GM18867 (cell line): Measurements from ENCODE around the gene FHL2.

Experiments used
- ATAC-seq: cut with Tn5 transposase; IDR thresholded peaks from one replicate; pipeline ENCODE4 v1.9.1; 2021; ENCODE audit warnings: mild to moderate bottlenecking, moderate library complexity; ENCODE audit not compliant: unreplicated experiment

Gene FHL2

DNA sequence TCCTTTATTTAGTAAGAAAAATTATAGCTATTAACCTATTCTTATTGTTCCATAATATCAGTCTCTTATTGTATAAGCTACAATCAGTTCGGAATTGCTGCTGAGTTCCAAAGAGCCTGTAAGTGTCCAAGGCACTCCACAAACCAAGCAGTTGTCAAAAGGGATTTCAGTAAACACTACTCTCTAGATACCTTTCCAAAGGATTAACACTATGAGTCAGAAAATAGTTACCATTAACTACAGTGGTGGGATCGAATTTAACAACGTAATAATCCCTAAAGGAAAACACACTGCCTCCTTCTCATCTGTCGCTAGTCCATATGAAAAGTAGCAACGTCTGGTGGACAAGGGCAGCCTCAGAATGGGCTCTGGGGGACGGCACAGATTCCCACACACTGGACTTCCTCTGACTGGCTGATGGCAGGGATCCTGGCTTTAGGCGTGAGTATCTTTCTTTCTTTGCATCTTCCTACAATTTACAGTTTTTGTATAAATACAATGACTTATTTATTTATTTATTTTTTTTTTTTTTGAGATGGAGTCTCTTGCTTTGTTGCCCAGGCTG lies 78.1 kb downstream of the FHL2 start:
- no peak for ATAC-seq

DNA sequence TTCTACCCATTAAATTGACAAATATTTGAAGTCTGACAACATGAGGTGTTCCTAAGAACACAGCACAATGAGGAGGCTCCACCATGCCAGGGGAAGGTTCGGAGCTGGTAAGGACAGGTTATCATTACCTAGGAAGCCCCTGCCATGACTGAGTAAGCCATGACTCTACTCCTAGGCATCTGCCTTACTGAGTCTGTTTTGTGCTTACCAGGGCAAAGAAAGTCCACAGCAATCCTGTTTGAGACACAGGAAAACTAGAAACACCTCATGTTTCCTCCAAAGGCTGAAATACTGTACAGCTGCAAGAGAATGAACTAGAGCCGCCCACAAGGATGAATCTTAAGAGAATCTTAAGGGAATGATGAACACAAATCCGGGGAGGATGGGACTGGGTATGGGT lies 80.9 kb downstream of the FHL2 start:
- no peak for ATAC-seq

DNA sequence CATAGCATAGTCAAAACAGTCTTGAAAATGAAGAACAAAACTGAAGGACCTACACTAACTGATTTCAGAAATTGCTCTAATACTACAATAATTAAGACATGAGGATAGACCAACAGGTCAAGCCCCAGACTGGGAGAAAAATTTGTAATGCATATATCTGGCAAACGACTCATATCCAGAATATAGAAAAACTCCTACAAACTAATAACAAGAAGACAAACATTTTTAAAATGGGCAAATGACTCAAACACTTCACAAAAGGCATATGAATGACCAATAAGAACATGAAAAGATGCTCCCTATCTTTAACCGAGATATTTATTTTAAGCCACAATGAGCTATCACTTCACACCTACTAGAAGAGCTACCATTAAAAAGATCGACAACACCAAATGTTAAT lies 83.5 kb downstream of the FHL2 start:
- peak; percentile 74 for ATAC-seq

DNA sequence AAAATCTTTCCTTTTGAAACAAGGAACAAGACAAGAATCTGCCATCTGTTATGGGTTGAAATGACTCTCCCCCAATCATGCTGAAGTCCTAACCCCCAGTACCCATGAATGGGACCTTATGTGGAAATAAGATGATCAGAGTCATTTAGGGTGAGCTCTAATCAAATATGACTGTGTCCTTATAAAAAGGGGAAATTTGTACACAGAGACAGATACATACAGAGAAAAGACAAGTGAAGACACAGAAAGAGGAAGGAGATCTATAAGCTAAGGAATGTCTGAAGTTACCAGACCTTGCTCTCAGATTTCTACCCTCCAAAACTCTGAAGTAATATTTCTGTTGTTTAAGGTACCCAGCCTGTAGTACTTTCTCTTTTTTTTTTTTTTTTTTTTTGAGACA lies 85.0 kb downstream of the FHL2 start:
- peak; percentile 37 for ATAC-seq
